DMS 273 (cell line): ENCODE measurements around the gene MACROD2.
"Not testable (repeated sequence)": the region's sequence is repeated elsewhere in the genome, so short reads cannot be mapped to it uniquely, and the experiment has no call there.

Experiments
- DNase-seq: peaks from one replicate; lab custom pipeline; 2025; ENCODE audit not compliant: unreplicated experiment; lab: John Stamatoyannopoulos, UW

MACROD2 gene

DNA sequence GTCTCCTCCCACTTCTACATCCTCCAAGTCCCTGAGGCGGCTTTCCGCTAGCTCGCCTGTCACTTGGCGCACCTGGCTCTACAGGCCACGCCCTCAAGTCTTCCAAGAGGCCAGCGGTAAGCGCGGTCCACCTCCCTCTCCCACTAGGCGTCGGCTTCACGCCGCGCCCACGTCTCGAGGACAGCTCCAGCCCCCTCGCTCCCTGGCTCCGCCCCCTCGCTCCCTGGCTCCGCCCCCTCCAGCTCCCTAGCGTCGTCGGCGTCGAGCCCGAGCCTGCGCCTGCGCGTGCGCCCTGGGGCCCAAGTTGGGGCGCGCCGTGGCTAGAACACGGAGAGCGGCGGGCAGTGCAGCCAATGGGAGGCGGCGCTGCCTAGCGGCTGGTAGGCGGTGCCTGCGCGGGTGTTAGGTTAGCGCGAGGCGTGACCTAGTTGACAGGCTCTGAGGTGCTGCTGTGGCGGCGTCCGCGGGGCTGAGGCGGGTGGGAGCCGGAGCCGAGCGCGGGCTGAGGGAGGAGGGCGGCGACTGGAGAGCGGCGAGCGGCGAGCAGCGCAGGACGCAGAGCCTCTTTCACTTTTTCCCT lies at the start of gene MACROD2:
Gene MACROD2 (plus strand): TSS at position 431 of the 580 bp plus-strand sequence.
- DNase-seq = peak; percentile 99

DNA sequence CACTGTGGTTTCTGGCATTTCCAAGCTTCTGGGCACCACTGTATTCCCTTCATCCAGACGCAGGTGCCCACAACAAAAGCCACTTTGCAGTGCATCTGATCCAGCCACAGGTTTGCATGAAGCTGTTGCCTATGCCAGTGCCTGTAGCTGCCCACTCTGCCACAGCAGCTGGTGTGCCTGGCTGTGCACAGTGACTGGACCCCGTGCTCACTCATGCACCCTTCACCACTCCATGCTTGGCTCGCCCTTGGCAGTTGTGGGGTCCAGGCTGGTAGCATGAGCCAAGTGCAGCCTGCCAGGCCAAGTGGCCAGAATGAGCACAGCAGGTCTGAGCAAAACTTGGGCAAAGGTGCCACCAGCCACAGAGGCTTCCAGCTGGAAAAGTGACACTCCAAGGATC lies 47.6 kb upstream of the MACROD2 start:
- DNase-seq = no peak

- peak; percentile 22 for DNase-seq
Observed at GRCh38 chr20:13953227-13953626, 42.1 kb upstream of the MACROD2 start.

- DNase-seq = no peak
Observed at GRCh38 chr20:13960119-13960518, 35.2 kb upstream of the MACROD2 start.

DNA sequence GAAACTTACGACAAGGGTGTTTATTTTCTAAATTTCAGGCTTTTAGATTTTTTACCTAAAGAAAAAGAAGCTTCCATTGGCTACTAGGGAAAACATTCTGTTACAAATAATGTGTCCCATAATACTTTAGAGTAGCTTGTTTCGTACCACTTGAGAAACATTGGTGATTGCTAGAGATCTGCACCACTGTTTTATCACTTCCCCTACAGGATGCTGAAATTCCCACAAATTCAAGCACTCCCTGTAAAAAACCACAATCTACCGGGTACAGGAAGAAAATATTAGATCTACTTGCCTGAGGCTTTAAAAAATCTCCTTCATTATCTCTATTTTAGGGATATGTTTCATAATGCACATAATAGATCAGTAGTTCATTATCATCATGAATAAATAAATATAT lies 34.8 kb upstream of the MACROD2 start:
- no peak for DNase-seq

GRCh38 chr20:13984211-13984610 lies 11.1 kb upstream of the MACROD2 start:
- DNase-seq = no peak

GRCh38 chr20:13990465-13990864 lies 4.9 kb upstream of the MACROD2 start, which contains the start of gene SEL1L2:
Gene SEL1L2, minus strand, starts transcription at chr20:13990614. Its CDS starts 80 bp downstream, at chr20:13990534.
- DNase-seq = peak; percentile 74

- DNase-seq = no peak
Observed at GRCh38 chr20:13991311-13991710, 4.0 kb upstream of the MACROD2 start.

- not testable (repeated sequence) for DNase-seq
Observed at GRCh38 chr20:13991955-13992354, 3.4 kb upstream of the MACROD2 start.

GRCh38 chr20:13995841-13996240 lies 525 bp downstream of the MACROD2 start:
- DNase-seq = peak; percentile 87

DNA sequence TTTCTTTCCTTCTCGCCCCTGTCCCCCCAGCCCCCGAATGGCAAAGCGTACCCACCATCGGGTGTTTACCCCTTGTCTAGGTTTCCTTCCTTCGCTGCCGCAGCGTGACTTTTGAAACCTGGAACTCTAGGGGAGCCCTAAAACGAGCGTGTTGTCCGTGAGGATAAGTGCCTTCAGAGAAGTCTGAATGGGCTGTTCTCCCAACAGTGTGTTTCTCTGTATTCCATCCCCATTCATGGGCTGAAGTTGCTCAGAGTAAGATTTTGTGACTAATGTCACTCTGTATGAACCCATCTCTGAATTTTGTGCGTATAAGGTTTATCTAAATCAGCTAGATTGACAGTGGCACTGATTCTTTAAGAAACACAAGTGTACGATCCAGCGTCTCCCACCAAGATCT lies 949 bp downstream of the MACROD2 start:
- peak; percentile 68 for DNase-seq

- DNase-seq = no peak
Observed at GRCh38 chr20:14000917-14001316, 5.6 kb downstream of the MACROD2 start.

- no peak for DNase-seq
Observed at GRCh38 chr20:14005996-14006395, 10.7 kb downstream of the MACROD2 start.

DNA sequence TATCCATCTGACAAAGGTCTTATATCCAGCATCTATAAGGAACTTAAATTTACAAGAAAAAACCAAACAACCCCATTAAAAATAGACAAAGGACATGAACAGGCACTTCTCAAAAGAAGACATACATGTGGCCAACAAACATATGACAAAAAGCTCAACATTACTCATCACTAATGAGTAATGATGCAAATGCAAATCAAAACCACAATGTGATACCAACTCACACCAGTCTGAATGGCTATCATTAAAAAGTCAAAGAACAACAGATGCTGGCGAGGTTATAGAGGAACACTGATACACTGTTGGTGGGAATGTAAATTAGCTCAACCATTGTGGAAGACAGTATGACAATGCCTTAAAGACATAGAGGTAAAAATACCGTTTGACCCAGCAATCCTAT lies 13.9 kb downstream of the MACROD2 start:
- DNase-seq = peak; percentile 16

- no peak for DNase-seq
Observed at GRCh38 chr20:14012671-14013070, 17.4 kb downstream of the MACROD2 start.

- DNase-seq = no peak
Observed at GRCh38 chr20:14030991-14031390, 35.7 kb downstream of the MACROD2 start.

DNA sequence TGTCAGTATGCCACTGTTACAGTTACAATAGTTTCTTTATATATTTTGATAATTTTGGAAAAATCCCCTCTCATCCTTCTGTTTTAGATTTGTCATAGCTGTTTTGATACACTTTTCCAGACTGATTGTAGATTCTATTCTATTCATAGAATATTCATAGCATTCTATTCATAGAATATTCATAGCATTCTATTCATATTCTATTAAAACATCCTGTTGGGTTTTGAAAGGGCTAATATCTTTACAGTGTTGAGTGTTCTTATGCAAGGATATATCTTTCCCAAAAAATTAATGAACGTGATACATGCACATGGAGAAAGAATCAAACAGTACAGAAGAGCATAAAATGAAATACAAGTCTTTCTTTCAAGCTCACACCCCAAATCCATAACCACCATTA lies 38.0 kb downstream of the MACROD2 start:
- no peak for DNase-seq

GRCh38 chr20:14036567-14036966 lies 41.3 kb downstream of the MACROD2 start:
- no peak for DNase-seq

- DNase-seq = not testable (repeated sequence)
Observed at GRCh38 chr20:14044712-14045276, 49.5 kb downstream of the MACROD2 start.

GRCh38 chr20:14046534-14046933 lies 51.2 kb downstream of the MACROD2 start:
- no peak for DNase-seq

DNA sequence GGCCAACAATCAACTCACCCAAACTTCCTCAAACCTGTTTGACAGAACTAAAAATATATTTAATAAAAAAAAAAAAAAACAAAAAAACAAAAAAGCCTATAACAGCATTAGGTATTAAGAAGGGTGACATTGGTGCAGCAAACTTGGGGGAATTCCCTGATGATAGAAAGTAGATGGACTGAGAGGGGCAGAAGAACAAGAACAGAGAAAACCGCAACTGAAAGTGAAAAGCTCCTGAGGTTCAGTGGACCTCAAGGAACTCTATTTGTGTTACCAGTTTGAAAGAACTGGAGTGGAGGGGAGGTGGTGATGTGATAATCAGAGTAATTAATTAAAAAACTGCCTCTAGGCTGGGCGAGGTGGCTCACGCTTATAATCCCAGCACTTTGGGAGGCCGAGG lies 53.8 kb downstream of the MACROD2 start:
- no peak for DNase-seq

DNA sequence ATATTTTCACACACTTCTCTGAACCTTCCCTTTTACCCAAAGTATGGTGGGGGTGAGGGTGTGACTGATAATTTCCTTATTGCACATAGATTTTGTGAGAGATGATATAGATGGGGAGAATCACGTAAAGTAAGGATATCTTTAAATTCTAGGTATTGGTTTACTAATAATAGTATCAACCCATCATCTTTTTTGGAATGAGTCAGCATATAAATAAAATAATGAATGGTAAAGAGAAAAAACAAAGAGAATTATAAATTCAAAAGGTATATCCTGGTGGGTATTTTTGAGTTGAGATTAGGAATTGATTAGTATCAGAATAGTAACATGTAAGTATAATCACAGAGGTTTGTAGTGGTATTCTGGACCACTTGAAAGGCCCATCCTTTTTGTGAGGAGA lies 56.1 kb downstream of the MACROD2 start:
- DNase-seq = no peak

GRCh38 chr20:14055127-14055742 lies 59.9 kb downstream of the MACROD2 start:
- peak; percentile 83 for DNase-seq
